Neutrophil (primary cell): ENCODE results near the gene TMCC1.

Source experiments
- H3K27ac ChIP-seq: fragments of 200-600 bp; sonication (generic); 2 replicates; pipeline ENCODE4 v1.5.1; 2016; ENCODE audit warnings: mild to moderate bottlenecking, moderate library complexity
- H3K27me3 ChIP-seq: fragments of 200-600 bp; sonication (generic); 2 replicates; pipeline ENCODE4 v1.6.0; 2016; ENCODE audit warnings: mild to moderate bottlenecking
- H3K36me3 ChIP-seq: fragments of 200-600 bp; sonication (generic); 2 replicates; pipeline ENCODE4 v1.5.1; 2017
- H3K4me1 ChIP-seq, 2 experiments: fragments of 200-600 bp in 1 of 2; sonication (generic) in 1 of 2; 1 replicate in 1 of 2; 2 replicates in 1 of 2; pipeline versions ENCODE4 v1.5.1 to v1.6.1; 2013 to 2016; ENCODE audit warnings: low read depth in 1 of 2, low read length in 1 of 2, mild to moderate bottlenecking in 1 of 2, moderate library complexity in 1 of 2; ENCODE audit not compliant: control insufficient read depth in 1 of 2, insufficient read depth in 1 of 2
- H3K4me3 ChIP-seq, 2 experiments: fragments of 200-600 bp in 1 of 2; sonication (generic) in 1 of 2; 1 replicate in 1 of 2; 2 replicates in 1 of 2; pipeline ENCODE4 v1.5.1; 2013 to 2016; ENCODE audit warnings: low read depth in 1 of 2, low read length in 1 of 2, mild to moderate bottlenecking in 1 of 2, moderate library complexity in 1 of 2
- H3K9me3 ChIP-seq: fragments of 200-600 bp; sonication (generic); 2 replicates; pipeline ENCODE4 v1.5.1; 2016
- CTCF ChIP-seq: fragments of 200-600 bp; sonication (generic); IDR thresholded peaks from 2 replicates; pipeline ENCODE4 v1.5.1; 2016; ENCODE audit warnings: antibody characterized with exemption

Gene TMCC1

GRCh38 chr3:129615751-129616281 lies 277.7 kb downstream of the TMCC1 start:
- no peak for TF ChIP-seq CTCF
- no peak overlapping the region for H3K27ac ChIP-seq
- no peaks in the 10 kb centered on the region for H3K9me3 ChIP-seq
- H3K4me3 ChIP-seq: no peak overlapping the region
- peaks cover 56% of the 10 kb centered on the region for H3K27me3 ChIP-seq
- H3K4me1 ChIP-seq: peaks cover 0 to 7% of the 10 kb centered on the region in 2 experiments
- no peaks in the 10 kb centered on the region for H3K36me3 ChIP-seq

GRCh38 chr3:129614927-129615363 lies 278.6 kb downstream of the TMCC1 start:
- peaks cover 0 to 7% of the 10 kb centered on the region in 2 experiments for H3K4me1 ChIP-seq
- no peak for TF ChIP-seq CTCF
- no peaks in the 10 kb centered on the region for H3K9me3 ChIP-seq
- H3K27ac ChIP-seq: no peak overlapping the region
- H3K27me3 ChIP-seq: peaks cover 60% of the 10 kb centered on the region
- H3K36me3 ChIP-seq: no peaks in the 10 kb centered on the region
- H3K4me3 ChIP-seq: no peak overlapping the region

GRCh38 chr3:129614435-129614834 lies 279.1 kb downstream of the TMCC1 start:
- Histone ChIP-seq H3K27ac (no peak overlapping the region), H3K9me3 (no peaks in the 10 kb centered on the region), H3K4me1 (peaks cover 0 to 7% of the 10 kb centered on the region in 2 experiments), H3K27me3 (peaks cover 60% of the 10 kb centered on the region), H3K4me3 (no peak overlapping the region), H3K36me3 (no peaks in the 10 kb centered on the region)
- no peak for TF ChIP-seq CTCF

GRCh38 chr3:129613367-129613740 lies 280.2 kb downstream of the TMCC1 start:
- no peak for TF ChIP-seq CTCF
- Histone ChIP-seq H3K4me3 (no peak overlapping the region), H3K9me3 (no peaks in the 10 kb centered on the region), H3K4me1 (no peaks in the 10 kb centered on the region), H3K27me3 (peaks cover 60% of the 10 kb centered on the region), H3K27ac (no peak overlapping the region), H3K36me3 (no peaks in the 10 kb centered on the region)

- Histone ChIP-seq H3K27ac (no peak overlapping the region), H3K4me1 (no peaks in the 10 kb centered on the region)
Measured at GRCh38 chr3:129612534-129613366, 280.8 kb downstream of the TMCC1 start.

More at GRCh38 chr3:129612534-129613366, 280.8 kb downstream of the TMCC1 start:
- H3K27me3 ChIP-seq: peaks cover 60% of the 10 kb centered on the region
- TF ChIP-seq CTCF: no peak
- no peaks in the 10 kb centered on the region for H3K9me3 ChIP-seq
- H3K4me3 ChIP-seq: no peak overlapping the region
- H3K36me3 ChIP-seq: no peaks in the 10 kb centered on the region
